Small intestine (tissue), 7 donors: ENCODE data around the gene SLC29A1. TPM values are rescaled to one million over a fixed set of nuclear protein-coding genes. Genes with fewer than 3 reads are reported as not detected.

Experiments
- DNase-seq, 2 donors: peaks; one replicate each; pipeline versions ENCODE4 v3.0.0 to v3.0.0-alpha.2; 2013
- FAIRE-seq: peaks from 2 replicates; lab custom pipeline; 2012; peaks lifted over from hg19 to GRCh38; lab: Jason Lieb, UNC
- H3K27ac ChIP-seq, 3 donors: one replicate each; pipeline ENCODE4 v1.5.1; 2013; ENCODE audit warnings: low read length in 2 of 3, mild to moderate bottlenecking in 2 of 3, control low read depth in 1 of 3, inconsistent platforms in 1 of 3, low read depth in 1 of 3, moderate library complexity in 1 of 3
- H3K27me3 ChIP-seq, 3 donors: one replicate each; pipeline ENCODE4 v1.6.1; 2013; ENCODE audit warnings: low read length in 3 of 3, inconsistent platforms in 1 of 3; ENCODE audit not compliant: control insufficient read depth in 3 of 3, insufficient read depth in 3 of 3
- H3K36me3 ChIP-seq, 3 donors: one replicate each; pipeline ENCODE4 v1.6.1; 2013; ENCODE audit warnings: low read length in 3 of 3, inconsistent platforms in 1 of 3, low read depth in 1 of 3, mild to moderate bottlenecking in 1 of 3, moderate library complexity in 1 of 3; ENCODE audit not compliant: control insufficient read depth in 3 of 3, insufficient read depth in 2 of 3
- H3K4me1 ChIP-seq, 3 donors: one replicate each; pipeline ENCODE4 v1.6.1; 2013; ENCODE audit warnings: low read length in 2 of 3, inconsistent platforms in 1 of 3, low read depth in 1 of 3, mild to moderate bottlenecking in 1 of 3, moderate library complexity in 1 of 3; ENCODE audit not compliant: control insufficient read depth in 3 of 3, insufficient read depth in 2 of 3
- H3K4me3 ChIP-seq, 3 donors: one replicate each; pipeline ENCODE4 v1.5.1; 2013; ENCODE audit warnings: low read length in 3 of 3, control low read depth in 1 of 3, inconsistent platforms in 1 of 3, low read depth in 1 of 3, mild to moderate bottlenecking in 1 of 3, moderate library complexity in 1 of 3
- H3K9me3 ChIP-seq, 2 donors: one replicate each; pipeline ENCODE4 v1.6.1; 2013; ENCODE audit warnings: low read depth in 1 of 2, low read length in 1 of 2; ENCODE audit not compliant: control insufficient read depth in 2 of 2, insufficient read depth in 1 of 2
- WGBS, 3 donors: extraction: QIAGEN DNeasy Blood & Tissue Kit; methylation state at CpG; one replicate each; pipeline ENCODE4 v1.1.7; 2013; 5-methylcytosine and 5-hydroxymethylcytosine counted together
- polyA plus RNA-seq, 4 donors: library from polyadenylated mRNA; stranded (reverse) in 3 of 4; unstranded in 1 of 4; fragments of 200-250 nt in 3 of 4; fragments of 120-200 nt in 1 of 4; gene quantifications; one replicate each; pipeline versions ENCODE4 v1.2.1 to v1.2.3, GENCODE V29; 2013
- donor health status: healthy with polysubstance abuse.
- donor health status: control.
- donor health status: control.
- donor health status: Bipolar disorder and iron deficiency.
- donor health status: healthy.

The SLC29A1 gene
- polyA plus RNA-seq, 4 donors: 2.4 to 38.0 (median 13.6) TPM

DNA sequence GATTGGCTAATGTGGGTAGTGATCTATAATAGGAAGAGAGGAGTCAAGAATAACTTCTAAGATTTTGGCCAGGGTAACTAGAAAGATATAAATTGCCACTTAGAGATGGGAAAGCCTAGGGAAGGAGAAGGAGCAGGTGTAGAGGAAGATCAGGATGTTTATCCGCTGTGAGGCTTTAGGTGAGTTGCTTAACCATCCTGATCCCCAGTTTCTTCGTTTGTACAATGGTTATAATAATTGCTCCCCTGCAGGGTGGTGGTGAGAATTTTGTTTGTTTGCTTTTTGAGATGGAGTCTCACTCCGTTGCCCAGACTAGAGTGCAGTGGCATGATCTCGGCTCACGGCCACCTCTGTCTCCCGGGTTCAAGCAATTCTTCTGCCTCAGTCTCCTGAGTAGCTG is 9.1 kb upstream of the SLC29A1 start:
- FAIRE-seq: no peak
- Histone ChIP-seq H3K4me3 (no peak overlapping the region), H3K4me1 (peaks cover 0 to 22% (median 0%) of the 10 kb centered on the region in 3 donors), H3K27ac (no peak overlapping the region), H3K9me3 (no peaks in the 10 kb centered on the region), H3K27me3 (no peaks in the 10 kb centered on the region), H3K36me3 (no peaks in the 10 kb centered on the region)
- 83 to 92% (median 92%) methylated on average over 6 of the region's 6 CpGs for WGBS, 3 donors
- DNase-seq: no peak

DNA sequence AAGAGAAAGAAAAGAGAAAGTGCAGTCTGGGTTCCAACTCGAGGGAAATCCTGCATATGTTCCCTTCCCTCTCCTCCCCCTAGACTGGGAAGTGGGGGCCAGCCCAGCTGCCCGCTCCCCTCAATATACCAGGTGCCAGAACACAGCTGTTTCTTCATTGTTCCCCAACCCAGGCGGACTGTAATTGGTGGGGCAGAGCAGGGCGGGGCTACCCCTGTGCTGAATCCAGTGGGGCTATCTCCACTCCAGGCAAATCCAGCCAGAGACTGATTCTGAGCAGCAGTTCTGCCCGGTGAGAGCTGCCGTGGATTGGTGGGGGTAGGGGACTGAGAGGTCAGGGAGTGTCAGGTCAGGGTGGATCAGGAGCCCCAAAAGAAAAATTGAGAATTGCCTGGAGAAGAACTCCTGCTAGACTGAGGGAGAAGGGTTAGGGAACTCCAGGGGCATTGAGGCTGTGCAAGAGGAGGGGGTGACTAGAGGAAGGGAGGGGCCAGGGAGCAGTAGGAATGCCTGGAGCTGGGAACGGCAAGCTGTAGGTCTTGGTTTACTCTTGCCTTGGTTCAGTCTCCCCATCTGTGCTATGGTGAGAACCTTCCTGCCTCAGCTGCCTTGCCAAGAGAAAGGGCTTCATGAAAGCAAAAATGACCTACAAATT is 6.6 kb upstream of the SLC29A1 start, which contains the start of gene MYMX:
Gene MYMX, plus strand, starts transcription at position 250 of the 655 bp plus-strand sequence. CDS start 546 bp downstream, outside the sequence.
- Histone ChIP-seq H3K4me1 (peaks cover 0 to 37% (median 5%) of the 10 kb centered on the region in 3 donors), H3K27ac (peak within 1 kb of the TSS in 1 of 3 donors; percentile 73), H3K4me3 (no peak within 1 kb of the TSS), H3K9me3 (no peaks in the 10 kb centered on the region), H3K27me3 (no peaks in the 10 kb centered on the region), H3K36me3 (no peaks in the 10 kb centered on the region)
- DNase-seq: peak; percentile 15 to 38
- WGBS, 3 donors: 12 to 31% (median 23%) methylated on average over 7 of the region's 7 CpGs
- no peak for FAIRE-seq

DNA sequence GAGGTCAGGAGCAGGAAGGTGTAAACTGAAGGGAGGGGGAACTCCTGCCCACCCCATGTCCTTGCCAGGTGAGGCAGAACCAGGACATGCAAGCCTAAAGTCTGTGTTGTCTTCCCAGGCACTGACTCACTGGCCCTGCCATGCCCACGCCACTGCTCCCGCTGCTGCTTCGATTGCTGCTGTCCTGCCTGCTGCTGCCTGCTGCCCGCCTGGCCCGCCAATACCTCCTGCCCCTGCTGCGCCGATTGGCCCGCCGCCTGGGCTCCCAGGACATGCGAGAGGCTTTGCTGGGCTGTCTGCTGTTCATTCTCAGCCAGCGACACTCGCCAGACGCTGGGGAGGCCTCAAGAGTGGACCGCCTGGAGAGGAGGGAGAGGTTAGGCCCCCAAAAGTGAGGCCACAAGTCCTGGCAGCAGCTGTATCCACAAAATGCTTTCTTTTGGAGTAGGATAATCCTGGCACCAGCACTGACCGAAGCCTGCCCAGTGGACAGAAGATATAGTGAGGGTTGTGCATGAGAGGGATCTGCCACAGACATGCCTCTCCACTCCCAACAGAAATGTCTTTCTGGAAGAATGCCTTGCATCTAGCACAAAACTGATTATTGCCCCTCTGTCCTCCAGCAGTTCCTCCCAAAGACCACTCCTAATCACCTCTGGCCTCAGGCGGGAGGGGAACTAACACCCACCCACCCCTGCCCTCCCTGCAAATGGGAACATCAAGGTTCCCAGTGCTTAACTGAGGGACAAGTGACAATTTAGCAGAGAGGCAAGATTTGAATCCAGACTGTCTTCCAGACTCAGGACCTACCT is 5.9 kb upstream of the SLC29A1 start:
- 71 to 92% (median 83%) methylated on average over 15 to 16 of the region's 16 CpGs for WGBS, 3 donors
- no peak for FAIRE-seq
- no peak for DNase-seq
- H3K27me3 ChIP-seq: no peaks in the 10 kb centered on the region
- no peaks in the 10 kb centered on the region for H3K9me3 ChIP-seq
- H3K36me3 ChIP-seq: no peaks in the 10 kb centered on the region
- peaks cover 0 to 41% (median 5%) of the 10 kb centered on the region in 3 donors for H3K4me1 ChIP-seq
- H3K27ac ChIP-seq: peak overlapping the region in 1 of 3 donors; percentile 73
- no peak overlapping the region for H3K4me3 ChIP-seq

DNA sequence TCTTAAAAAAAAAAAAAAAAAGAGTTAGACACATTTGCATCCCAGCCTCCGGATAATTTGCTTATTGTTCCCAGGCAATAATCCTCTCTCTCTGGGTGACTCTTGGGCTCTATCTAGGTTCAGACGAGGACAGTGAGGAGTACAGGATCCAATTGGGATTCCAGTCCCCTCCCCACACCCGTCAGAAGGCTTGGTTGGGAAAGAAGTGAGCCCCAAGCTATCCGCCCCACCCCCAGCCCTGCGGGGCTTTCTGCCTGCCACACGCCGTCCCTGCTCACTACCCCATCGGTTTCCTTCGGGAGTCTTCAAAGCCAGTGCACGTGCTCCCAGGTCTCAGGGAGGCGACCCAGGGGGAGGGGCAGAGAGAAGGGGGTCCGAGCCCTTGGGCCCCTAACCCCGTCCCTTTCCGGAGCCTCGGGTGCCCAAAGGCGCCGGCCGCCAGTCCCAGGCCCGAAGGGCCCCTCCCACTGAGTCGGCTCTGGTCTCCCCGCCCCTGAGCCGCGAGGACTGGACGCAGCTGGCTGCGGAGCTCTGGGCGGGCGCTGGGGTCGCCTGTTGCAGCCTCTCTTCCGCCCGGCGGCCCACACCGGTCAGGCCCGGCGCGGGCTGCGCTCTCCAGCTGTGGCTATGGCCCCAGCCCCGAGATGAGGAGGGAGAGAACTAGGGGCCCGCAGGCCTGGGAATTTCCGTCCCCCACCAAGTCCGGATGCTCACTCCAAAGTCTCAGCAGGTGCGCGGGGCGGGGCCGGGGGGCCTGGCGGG is 4.2 kb upstream of the SLC29A1 start:
- WGBS, 3 donors: 1% methylated on average over 32 to 45 of the region's 45 CpGs
- no peak for FAIRE-seq

DNA sequence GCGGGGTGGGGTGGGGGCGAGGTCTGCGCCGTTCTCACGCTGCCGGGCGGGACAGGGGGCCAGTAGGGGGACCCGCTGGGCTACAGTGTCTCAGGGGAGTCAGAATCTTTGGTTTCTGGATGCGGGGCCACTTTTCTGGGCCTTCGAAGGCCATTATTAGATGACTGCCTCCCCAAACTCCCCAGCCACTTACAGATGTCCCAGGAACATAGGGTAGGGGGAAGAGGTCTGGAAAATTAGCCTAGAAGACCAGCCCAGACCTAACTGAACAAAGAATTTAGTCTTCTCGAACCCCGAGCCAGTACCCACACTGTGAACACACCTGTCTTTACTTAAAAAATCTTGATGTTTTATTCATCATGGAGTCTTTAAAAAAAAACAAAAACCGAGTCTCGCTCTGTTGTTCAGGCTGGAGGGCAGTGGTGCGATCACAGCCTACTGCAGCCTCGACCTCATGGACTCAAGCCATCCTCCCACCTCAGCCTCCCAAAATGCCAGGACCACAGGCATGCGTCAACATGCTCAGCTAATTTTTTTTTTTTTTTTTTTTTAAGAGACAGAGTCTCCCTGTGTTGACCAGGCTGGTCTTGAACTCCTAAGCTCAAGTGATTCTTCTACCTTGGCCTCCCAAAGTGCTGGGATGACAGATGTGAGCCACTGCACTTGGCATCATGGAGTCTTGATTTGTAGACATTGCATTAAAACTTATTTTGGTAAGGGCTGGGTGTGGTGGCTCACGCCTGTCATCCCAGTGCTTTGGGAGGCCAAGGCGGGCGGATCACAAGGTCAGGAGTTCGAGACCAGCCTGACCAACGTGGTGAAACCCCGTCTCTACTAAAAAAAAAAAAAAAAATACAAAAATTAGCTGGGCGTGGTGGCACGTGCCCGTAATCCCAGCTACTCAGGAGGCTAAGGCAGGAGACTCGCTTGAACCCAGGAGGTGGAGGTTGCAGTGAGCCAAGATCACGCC is 3.3 kb upstream of the SLC29A1 start:
- no peaks in the 10 kb centered on the region for H3K36me3 ChIP-seq
- FAIRE-seq: no peak
- peak overlapping the region in 2 of 3 donors; percentile 47 to 58 for H3K27ac ChIP-seq
- peaks cover 0 to 2% (median 0%) of the 10 kb centered on the region in 3 donors for H3K27me3 ChIP-seq
- H3K4me3 ChIP-seq: peak overlapping the region; percentile 16 to 38 (median 28)
- H3K9me3 ChIP-seq: no peaks in the 10 kb centered on the region
- peaks cover 0 to 58% (median 5%) of the 10 kb centered on the region in 3 donors for H3K4me1 ChIP-seq
- no peak for DNase-seq
- WGBS, 3 donors: 55 to 60% (median 57%) methylated on average over 25 to 28 of the region's 28 CpGs

More for the DNA sequence above, 4.2 kb upstream of the SLC29A1 start:
- Histone ChIP-seq H3K9me3 (no peaks in the 10 kb centered on the region), H3K36me3 (no peaks in the 10 kb centered on the region), H3K27me3 (peaks cover 0 to 2% (median 0%) of the 10 kb centered on the region in 3 donors), H3K4me1 (peaks cover 0 to 50% (median 5%) of the 10 kb centered on the region in 3 donors), H3K4me3 (peak overlapping the region; percentile 16 to 57 (median 38)), H3K27ac (peak overlapping the region in 2 of 3 donors; percentile 72 to 73)
- DNase-seq: peak; percentile 50 to 90

DNA sequence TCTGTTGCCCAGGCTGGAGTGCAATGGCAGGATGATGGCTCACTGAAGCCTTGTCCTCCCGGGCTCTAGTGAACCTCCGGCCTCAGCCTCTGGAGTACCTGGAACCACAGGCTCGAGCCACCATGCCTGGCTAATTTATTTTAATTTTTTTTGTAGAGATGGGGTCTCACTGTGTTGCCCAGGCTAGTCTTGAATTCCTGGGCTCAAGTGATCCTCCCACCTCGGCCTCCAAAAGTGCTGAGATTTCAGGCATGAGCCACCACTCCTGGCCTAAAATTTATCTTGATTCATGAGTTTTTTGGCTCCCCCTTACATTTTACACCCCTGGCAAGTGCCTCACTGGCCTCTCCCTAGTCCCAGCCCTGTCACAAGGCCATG is 2.5 kb upstream of the SLC29A1 start:
- Histone ChIP-seq H3K9me3 (no peaks in the 10 kb centered on the region), H3K27me3 (peaks cover 0 to 2% (median 0%) of the 10 kb centered on the region in 3 donors), H3K36me3 (no peaks in the 10 kb centered on the region), H3K27ac (peak overlapping the region in 2 of 3 donors; percentile 6 to 58), H3K4me3 (no peak overlapping the region), H3K4me1 (peaks cover 0 to 64% (median 5%) of the 10 kb centered on the region in 3 donors)
- no peak for FAIRE-seq
- WGBS, 3 donors: 89 to 93% (median 91%) methylated on average over 4 of the region's 4 CpGs
- no peak for DNase-seq

DNA sequence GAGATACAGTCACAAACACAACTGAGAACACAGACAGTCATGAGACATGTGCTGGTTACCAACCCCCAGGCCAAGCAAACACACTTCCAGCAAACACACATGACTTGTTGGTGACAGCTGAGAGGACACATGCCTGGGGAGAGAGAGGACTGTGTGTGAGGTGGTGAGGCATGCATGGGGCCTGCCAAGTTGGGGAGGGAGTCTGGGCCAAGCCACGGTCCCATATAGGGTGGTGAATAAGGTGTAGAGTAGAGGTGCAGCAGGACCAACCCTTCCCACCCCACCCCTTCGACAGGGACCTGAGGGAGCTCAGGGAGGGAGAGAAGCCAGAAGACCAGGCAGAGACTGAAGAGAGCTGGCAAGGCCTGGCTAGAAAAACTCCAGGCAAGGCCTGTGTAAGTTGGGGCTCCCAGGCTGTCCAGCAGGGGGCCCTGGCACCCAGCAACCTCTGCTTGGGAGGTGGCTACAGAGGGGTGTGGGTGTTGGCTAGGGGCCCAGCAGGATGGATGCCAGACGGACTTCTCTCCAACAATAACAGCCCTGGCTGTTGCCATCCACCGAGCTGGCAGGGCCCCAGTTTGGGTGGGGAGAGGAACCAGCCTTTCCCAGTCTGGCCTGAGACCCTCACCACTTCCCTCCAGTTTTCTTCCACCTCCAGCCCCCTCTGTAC is 2.0 kb upstream of the SLC29A1 start:
- whole genome bisulfite sequencing, 3 donors: 3 to 10% (median 6%) methylated on average over 4 of the region's 4 CpGs
- H3K27ac ChIP-seq: peak overlapping the region in 2 of 3 donors; percentile 6 to 58
- DNase-seq: peak; percentile 87 to 90
- FAIRE-seq: no peak
- peaks cover 0 to 70% (median 5%) of the 10 kb centered on the region in 3 donors for H3K4me1 ChIP-seq
- H3K9me3 ChIP-seq: no peaks in the 10 kb centered on the region
- no peak overlapping the region for H3K4me3 ChIP-seq
- peaks cover 0 to 3% (median 0%) of the 10 kb centered on the region in 3 donors for H3K36me3 ChIP-seq
- peaks cover 0 to 2% (median 0%) of the 10 kb centered on the region in 3 donors for H3K27me3 ChIP-seq
